Heart right ventricle (tissue), 16 donors: ENCODE measurements around the gene POSTN. TPM values are rescaled to one million over a fixed set of nuclear protein-coding genes. Genes with fewer than 3 reads are reported as not detected.

ENCODE experiments used
- ATAC-seq, 8 donors: fragments of 200-7000 bp; cut with Tn5 transposase; one replicate each; pipeline ENCODE4 v1.9.1; 2020; ENCODE audit warnings: mild to moderate bottlenecking in 8 of 8, moderate library complexity in 8 of 8, moderate number of reproducible peaks in 1 of 8
- DNase-seq, 2 donors: peaks; one replicate each; pipeline ENCODE4 v3.0.0-alpha.2; 2020
- H3K27ac ChIP-seq, 10 donors: fragments of 200-600 bp; sonication (generic) in 2 of 10; one replicate each; pipeline versions ENCODE4 v1.5.0 to v1.8.0; 2020 to 2022; ENCODE audit warnings: mild to moderate bottlenecking in 3 of 10
- H3K27me3 ChIP-seq, 7 donors: fragments of 200-600 bp; one replicate each; pipeline ENCODE4 v1.8.0; 2021 to 2022; ENCODE audit warnings: mild to moderate bottlenecking in 2 of 7
- H3K36me3 ChIP-seq, 9 donors: fragments of 200-600 bp; sonication (generic) in 1 of 9; one replicate each; pipeline versions ENCODE4 v1.5.0 to v1.8.0; 2020 to 2022; ENCODE audit warnings: mild to moderate bottlenecking in 2 of 9
- H3K4me1 ChIP-seq, 9 donors: fragments of 200-600 bp; sonication (generic) in 1 of 9; one replicate each; pipeline versions ENCODE4 v1.5.0 to v1.8.0; 2020 to 2022; ENCODE audit warnings: mild to moderate bottlenecking in 4 of 9
- H3K4me3 ChIP-seq, 10 donors: fragments of 200-600 bp; sonication (generic) in 2 of 10; one replicate each; pipeline versions ENCODE4 v1.5.0 to v1.8.0; 2020 to 2022; ENCODE audit warnings: mild to moderate bottlenecking in 7 of 10, moderate library complexity in 2 of 10
- H3K9me3 ChIP-seq, 11 donors: fragments of 200-600 bp in 10 of 11; sonication (generic) in 2 of 11; one replicate each; pipeline versions ENCODE4 v1.5.0 to v1.8.0; 2013 to 2022; ENCODE audit warnings: mild to moderate bottlenecking in 2 of 11, control low read depth in 1 of 11, moderate library complexity in 1 of 11
- WGBS, 2 donors: extraction: QIAGEN DNeasy Blood & Tissue Kit; methylation state at CpG; one replicate each; pipeline ENCODE4 v1.1.7; 2013; ENCODE audit warnings: inconsistent platforms in 1 of 2; 5-methylcytosine and 5-hydroxymethylcytosine counted together
- intact Hi-C, 10 donors: fragments of 100-400 bp; cut with DNase I; formaldehyde crosslinking; loops; one replicate each; pipeline versions ENCODE4 v1.11.1 to v1.14.2; 2022
- polyA plus RNA-seq, 2 donors: library from polyadenylated mRNA; stranded (reverse); fragments of 200-250 nt; gene quantifications; one replicate each; pipeline ENCODE4 v1.2.3, GENCODE V29; 2013
- total RNA-seq, 10 donors: library from RNA; stranded (reverse); fragmentation: NEBNext Ultra II Directional in 3 of 10; extraction: Animal tissue kit (Norgen Biotek cat#: 25700) in 3 of 10; gene quantifications; one replicate each; pipeline versions ENCODE4 v1.2.1 to v1.2.4, GENCODE V29; 2021 to 2023
- TF ChIP-seq, protein P1 (sequence below), 9 donors: fragments of 200-600 bp; sonication (generic) in 2 of 9; IDR thresholded peaks; one replicate each; pipeline versions ENCODE4 v1.5.0 to v1.8.0; 2021 to 2022; ENCODE audit warnings: antibody characterized with exemption in 9 of 9, mild to moderate bottlenecking in 5 of 9, moderate library complexity in 1 of 9
- donor health status: Arrhythmogenic right ventricular cardiomyopathy.
- donor health status: ischemic (EF 13 %, LVEDD 7.1; RV severe dilation, severe dysfunction).
- donor health status: healthy with polysubstance abuse.
- donor health status: DM: no; HTN: yes; CAD: no.
- donor health status: DM: no; HTN: no; CAD: no.
- donor health status: ischemic (EF 25% LVEDD 6.9; RV normal size, moderate dysfunction).
- donor health status: ischemic (EF 25% LVEDD 5.7; RV mildly dilated, moderate dysfunction).
- donor health status: healthy.
- donor health status: DM: yes; HTN: yes; CAD: no.
- donor health status: Ischemic cardiomyopathy.
- donor health status: ischemic (EF 35%, LVEDD 5.7; RV mildly dilated, moderate dysfunction).
- donor health status: nonischemic (EF 11% LVEDD 7.7; RV severe dilation, severe dysfunction).
- donor health status: DM: yes; HTN: yes; CAD: no.
- donor health status: PGD.
- donor health status: ischemic (EF 29% LVEDD 5.4; RV normal size, mild dysfunction).
- donor health status: nonischemic (EF 23%, LVEDD 6.1; RV moderate dilation, normal function).

The POSTN gene
- total and polyA plus RNA-seq, 12 donors = 3.7 to 112 (median 20.6) TPM

DNA sequence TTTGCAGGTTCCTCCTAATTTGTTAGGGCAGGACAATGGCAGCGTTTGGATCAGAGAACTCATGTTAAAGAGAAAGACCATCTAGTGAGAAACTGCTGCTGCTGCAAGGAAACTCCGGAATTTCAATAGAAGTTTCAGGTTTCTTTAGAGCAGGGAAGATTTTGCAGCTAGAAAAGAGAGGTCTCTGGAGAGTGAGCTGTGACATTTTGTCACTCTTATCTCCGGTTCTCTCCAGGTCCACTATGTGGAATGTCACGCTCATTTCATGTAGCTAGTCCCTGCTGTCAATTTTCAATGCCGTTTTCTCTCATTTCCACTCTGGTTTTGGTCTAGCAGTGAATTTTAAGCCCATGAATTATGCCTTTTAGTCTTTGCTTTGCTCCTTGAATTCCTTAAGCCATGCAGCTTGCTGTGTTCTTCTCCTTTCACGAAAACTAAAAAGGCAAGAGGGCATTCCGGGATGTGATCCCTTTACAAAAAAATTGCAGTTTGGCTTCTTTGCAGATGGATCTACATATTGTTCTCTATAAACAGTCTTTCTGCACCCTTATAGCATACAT, 46.7 kb upstream of the POSTN start:
- 29 to 30% methylated on average over 7 of the region's 7 CpGs for WGBS, 2 donors

DNA sequence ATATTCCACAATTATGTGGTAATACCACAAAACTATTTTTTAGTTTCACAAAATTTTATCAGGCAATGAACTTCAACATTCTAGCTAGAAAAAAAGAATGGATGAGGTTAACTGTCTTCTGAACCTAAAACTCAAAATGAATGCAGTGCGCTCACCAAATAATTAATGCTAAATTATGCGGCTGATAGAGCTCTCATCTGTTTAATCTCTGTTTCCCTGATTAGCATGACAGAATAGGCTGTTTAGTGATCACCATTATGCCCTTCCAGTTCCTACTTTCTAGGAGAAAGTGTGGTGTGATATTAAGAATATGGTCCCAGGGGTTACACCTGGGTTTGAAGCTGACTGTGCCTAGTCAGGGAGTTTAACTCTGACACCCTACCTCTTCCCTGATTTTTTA, 42.8 kb upstream of the POSTN start:
- Histone ChIP-seq H3K4me1 (peaks cover 0 to 8% (median 0%) of the 10 kb centered on the region in 9 donors), H3K36me3 (no peaks in the 10 kb centered on the region), H3K4me3 (no peak overlapping the region), H3K27ac (no peak overlapping the region), H3K27me3 (no peaks in the 10 kb centered on the region), H3K9me3 (no peaks in the 10 kb centered on the region)
- no peak for ATAC-seq
- WGBS, 2 donors = 93 to 94% methylated on average over 2 of the region's 2 CpGs
- TF ChIP-seq, protein P1, sequence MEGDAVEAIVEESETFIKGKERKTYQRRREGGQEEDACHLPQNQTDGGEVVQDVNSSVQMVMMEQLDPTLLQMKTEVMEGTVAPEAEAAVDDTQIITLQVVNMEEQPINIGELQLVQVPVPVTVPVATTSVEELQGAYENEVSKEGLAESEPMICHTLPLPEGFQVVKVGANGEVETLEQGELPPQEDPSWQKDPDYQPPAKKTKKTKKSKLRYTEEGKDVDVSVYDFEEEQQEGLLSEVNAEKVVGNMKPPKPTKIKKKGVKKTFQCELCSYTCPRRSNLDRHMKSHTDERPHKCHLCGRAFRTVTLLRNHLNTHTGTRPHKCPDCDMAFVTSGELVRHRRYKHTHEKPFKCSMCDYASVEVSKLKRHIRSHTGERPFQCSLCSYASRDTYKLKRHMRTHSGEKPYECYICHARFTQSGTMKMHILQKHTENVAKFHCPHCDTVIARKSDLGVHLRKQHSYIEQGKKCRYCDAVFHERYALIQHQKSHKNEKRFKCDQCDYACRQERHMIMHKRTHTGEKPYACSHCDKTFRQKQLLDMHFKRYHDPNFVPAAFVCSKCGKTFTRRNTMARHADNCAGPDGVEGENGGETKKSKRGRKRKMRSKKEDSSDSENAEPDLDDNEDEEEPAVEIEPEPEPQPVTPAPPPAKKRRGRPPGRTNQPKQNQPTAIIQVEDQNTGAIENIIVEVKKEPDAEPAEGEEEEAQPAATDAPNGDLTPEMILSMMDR (IDR thresholded peaks at IDR 0.05) = no peak
- DNase-seq = no peak
- intact Hi-C loops = loop anchor here in 1 of 10 donors (5.0 kb wide), 1 partner anchor 941 kb away; no protein-coding TSS in a partner anchor

More for the DNA sequence above, 46.7 kb upstream of the POSTN start:
- Histone ChIP-seq H3K9me3 (no peaks in the 10 kb centered on the region), H3K4me3 (no peak overlapping the region), H3K4me1 (peaks cover 0 to 8% (median 0%) of the 10 kb centered on the region in 9 donors), H3K36me3 (no peaks in the 10 kb centered on the region), H3K27me3 (no peaks in the 10 kb centered on the region), H3K27ac (no peak overlapping the region)
- intact Hi-C loops = no loop called here
- ATAC-seq (no peak), DNase-seq (no peak)
- TF ChIP-seq, protein P1 (IDR thresholded peaks at IDR 0.05) = no peak

DNA sequence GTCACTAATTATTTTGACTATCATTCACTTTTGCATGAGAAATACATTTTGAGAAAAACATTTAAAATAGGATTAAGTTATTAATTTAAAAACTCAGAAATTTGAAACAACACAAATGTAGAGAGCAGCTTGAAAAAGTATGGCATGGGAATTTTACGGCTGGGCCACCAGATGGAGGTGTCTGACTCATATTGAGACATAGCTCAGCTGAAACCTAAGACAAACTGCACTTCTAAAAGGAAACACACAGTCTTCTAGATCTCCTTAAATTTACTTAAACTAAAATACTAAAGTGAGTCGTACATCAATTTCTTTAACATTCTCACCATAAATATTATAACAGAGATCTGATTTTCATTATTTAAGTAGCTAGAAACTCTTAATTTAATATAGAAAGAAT, 41.9 kb upstream of the POSTN start:
- Histone ChIP-seq H3K36me3 (no peaks in the 10 kb centered on the region), H3K27ac (no peak overlapping the region), H3K4me1 (peaks cover 0 to 6% (median 0%) of the 10 kb centered on the region in 9 donors), H3K4me3 (no peak overlapping the region), H3K27me3 (no peaks in the 10 kb centered on the region), H3K9me3 (no peaks in the 10 kb centered on the region)
- 20 to 21% methylated on average over 2 of the region's 2 CpGs for WGBS, 2 donors
- TF ChIP-seq, protein P1 (IDR thresholded peaks at IDR 0.05) = peak in 7 of 9 donors; percentile 16 to 59 (median 52)
- intact Hi-C loops = loop anchor here in 1 of 10 donors (5.0 kb wide), 1 partner anchor 942 kb away; no protein-coding TSS in a partner anchor
- ATAC-seq (no peak), DNase-seq (no peak)

DNA sequence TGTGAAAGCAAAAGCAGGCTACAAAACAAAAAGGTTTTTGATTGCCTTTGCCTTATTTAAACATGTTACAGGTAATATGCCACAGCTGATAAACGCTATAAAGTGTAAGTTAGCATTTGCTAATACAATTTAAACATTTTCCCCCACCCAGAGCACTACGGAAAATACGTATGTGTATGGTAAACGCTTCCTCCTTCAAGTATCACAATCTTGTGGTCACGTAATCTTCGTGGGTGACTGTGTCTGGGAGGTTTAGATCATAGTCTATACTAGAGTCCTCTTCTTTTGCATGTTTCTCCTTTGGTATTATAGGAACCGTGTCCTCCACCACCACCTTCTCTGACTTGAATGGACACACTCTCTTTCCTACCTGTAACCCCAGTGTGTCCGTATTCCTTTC, 38.1 kb upstream of the POSTN start:
- Histone ChIP-seq H3K27me3 (no peaks in the 10 kb centered on the region), H3K27ac (no peak overlapping the region), H3K4me1 (no peaks in the 10 kb centered on the region), H3K4me3 (no peak overlapping the region), H3K36me3 (no peaks in the 10 kb centered on the region), H3K9me3 (no peaks in the 10 kb centered on the region)
- TF ChIP-seq, protein P1 (IDR thresholded peaks at IDR 0.05) = no peak
- intact Hi-C loops = no loop called here
- WGBS, 2 donors = 82 to 88% methylated on average over 8 of the region's 8 CpGs
- ATAC-seq = no peak
- no peak for DNase-seq
